NCI-H345 treated with DMSO at 0.1 percent for 48 hours (cell line): ENCODE data around the gene PRPS1L1.

Experiments
- DNase-seq: peaks from one replicate; lab custom pipeline; 2025; ENCODE audit not compliant: unreplicated experiment; lab: John Stamatoyannopoulos, UW

Gene PRPS1L1

GRCh38 chr7:18016547-18017444 lies 10.8 kb downstream of the PRPS1L1 start:
- DNase-seq = no peak

- DNase-seq = no peak
Observed at GRCh38 chr7:18013936-18014335, 13.7 kb downstream of the PRPS1L1 start.

GRCh38 chr7:18004372-18004771 lies 23.3 kb downstream of the PRPS1L1 start:
- DNase-seq = no peak

- no peak for DNase-seq
Observed at GRCh38 chr7:18003286-18003994, 24.2 kb downstream of the PRPS1L1 start.

- no peak for DNase-seq
Observed at GRCh38 chr7:17998692-17999091, 29.0 kb downstream of the PRPS1L1 start.

GRCh38 chr7:17996442-17997223 lies 31.0 kb downstream of the PRPS1L1 start:
- DNase-seq = no peak

GRCh38 chr7:17996040-17996439 lies 31.6 kb downstream of the PRPS1L1 start:
- DNase-seq = no peak

GRCh38 chr7:17994079-17994850 lies 33.4 kb downstream of the PRPS1L1 start:
- no peak for DNase-seq

GRCh38 chr7:17991866-17992648 lies 35.6 kb downstream of the PRPS1L1 start:
- no peak for DNase-seq

GRCh38 chr7:17990761-17991160 lies 36.9 kb downstream of the PRPS1L1 start:
- no peak for DNase-seq

- no peak for DNase-seq
Observed at GRCh38 chr7:17989546-17989945, 38.1 kb downstream of the PRPS1L1 start.

- DNase-seq = no peak
Observed at GRCh38 chr7:17988858-17989257, 38.8 kb downstream of the PRPS1L1 start.

- no peak for DNase-seq
Observed at GRCh38 chr7:17988141-17988540, 39.5 kb downstream of the PRPS1L1 start.

GRCh38 chr7:17986851-17987250 lies 40.8 kb downstream of the PRPS1L1 start:
- no peak for DNase-seq

- DNase-seq = no peak
Observed at GRCh38 chr7:17985473-17986239, 42.0 kb downstream of the PRPS1L1 start.

GRCh38 chr7:17984288-17984687 lies 43.4 kb downstream of the PRPS1L1 start:
- DNase-seq = no peak

GRCh38 chr7:17983221-17984062 lies 44.2 kb downstream of the PRPS1L1 start:
- no peak for DNase-seq

GRCh38 chr7:17976952-17977351 lies 50.7 kb downstream of the PRPS1L1 start:
- no peak for DNase-seq
